NCI-H226 (cell line): ENCODE data around the gene RAD51B.

Source experiments
- DNase-seq: peaks from one replicate; pipeline ENCODE4 v3.0.0-alpha.2; 2015

The RAD51B gene

DNA sequence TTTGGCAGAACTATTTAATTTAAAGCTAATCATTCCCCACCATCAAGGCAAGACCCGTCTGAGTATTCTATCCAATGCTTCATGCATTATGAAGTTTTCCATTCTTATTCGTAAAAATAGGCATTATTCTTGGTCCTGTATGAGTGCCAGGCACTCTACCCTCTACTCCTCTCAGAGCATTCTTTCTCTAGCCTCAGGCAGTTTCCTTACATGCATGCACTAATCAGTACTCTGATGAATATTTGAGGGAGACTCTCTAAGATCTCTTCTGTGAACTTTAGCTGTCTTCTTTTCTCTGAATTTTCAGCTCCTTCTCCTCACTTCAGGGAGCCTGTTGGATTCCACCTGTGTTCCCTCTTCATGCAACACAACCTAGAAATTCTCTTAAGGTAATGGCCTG lies 334.7 kb downstream of the RAD51B start:
- no peak for DNase-seq

DNA sequence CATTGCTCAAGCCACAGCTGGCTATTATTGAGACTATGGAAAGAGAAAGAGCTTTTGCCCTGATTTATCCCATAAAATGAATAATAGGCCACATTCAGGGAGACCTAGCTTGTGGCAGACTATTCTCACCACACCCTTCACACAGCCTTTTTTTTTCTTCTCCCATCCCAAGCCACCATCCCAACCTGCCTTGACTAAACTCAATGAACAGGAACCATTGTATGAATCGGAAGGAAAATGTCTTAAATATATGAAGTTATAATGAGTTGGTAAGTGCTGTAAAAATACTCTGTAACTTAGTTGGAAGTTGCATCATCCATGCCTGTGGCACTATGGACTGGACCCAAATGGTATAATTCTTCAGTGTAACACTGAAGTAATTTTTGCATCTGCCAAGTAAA lies 338.4 kb downstream of the RAD51B start:
- DNase-seq: no peak

DNA sequence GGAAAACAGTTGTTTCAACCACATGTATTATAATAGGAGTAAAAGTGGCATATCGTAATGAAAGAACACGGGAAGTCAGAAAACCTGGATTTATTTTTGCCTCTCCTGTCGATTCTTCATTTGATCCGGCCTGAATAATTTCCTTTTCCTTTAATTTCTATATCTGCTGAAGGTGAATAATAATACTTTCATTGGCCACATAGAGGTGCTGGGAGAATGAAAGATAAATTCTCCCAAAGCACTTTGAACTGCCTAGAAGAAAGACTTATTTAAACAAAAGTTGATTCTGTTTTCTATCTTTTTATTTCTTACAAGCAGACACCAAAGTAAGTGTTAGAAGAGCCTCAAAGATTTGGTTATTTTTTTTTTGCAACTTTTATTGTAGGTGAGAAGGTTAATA lies 339.1 kb downstream of the RAD51B start:
- DNase-seq: no peak

DNA sequence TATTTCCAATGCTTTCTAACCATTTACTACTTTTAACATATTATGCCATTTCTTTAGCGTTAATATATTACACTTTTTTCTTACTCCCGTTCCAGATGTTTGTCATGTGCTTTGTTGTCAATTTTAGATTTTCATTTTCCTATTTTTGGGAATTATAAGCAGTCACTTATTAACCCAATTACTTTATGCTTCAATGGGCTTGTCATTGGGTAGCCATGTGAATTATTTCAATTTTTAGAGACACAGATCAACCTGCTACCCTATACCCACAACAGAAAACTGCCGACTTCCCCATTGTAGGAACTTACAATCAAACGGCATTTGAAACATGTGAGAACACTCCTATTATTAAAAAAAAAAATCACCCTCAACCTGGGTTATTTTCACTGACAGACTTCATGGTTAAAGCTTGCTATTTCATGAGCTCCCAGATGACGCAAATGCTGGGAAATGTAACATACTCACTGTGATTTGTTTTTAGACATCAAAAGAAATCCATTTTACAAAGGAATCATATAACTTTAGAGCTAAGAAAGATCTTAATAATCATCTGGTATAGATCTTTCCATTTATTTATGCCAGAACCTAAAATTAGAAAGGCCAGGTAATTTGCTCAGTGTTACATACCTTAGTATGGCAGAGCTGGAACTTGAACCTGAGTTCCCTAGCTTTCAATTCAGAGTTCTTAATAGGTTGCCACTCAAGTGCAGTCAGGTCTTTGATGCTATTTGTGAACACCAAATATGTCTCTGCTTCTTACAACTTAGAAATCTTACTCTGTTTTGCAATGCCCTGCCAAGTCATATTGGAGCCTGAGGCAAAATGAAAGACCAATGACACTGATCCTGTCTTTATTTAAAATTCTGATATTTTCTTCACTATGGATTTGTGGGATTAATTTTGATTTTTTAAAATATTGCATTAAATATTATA lies 340.4 kb downstream of the RAD51B start:
- no peak for DNase-seq

DNA sequence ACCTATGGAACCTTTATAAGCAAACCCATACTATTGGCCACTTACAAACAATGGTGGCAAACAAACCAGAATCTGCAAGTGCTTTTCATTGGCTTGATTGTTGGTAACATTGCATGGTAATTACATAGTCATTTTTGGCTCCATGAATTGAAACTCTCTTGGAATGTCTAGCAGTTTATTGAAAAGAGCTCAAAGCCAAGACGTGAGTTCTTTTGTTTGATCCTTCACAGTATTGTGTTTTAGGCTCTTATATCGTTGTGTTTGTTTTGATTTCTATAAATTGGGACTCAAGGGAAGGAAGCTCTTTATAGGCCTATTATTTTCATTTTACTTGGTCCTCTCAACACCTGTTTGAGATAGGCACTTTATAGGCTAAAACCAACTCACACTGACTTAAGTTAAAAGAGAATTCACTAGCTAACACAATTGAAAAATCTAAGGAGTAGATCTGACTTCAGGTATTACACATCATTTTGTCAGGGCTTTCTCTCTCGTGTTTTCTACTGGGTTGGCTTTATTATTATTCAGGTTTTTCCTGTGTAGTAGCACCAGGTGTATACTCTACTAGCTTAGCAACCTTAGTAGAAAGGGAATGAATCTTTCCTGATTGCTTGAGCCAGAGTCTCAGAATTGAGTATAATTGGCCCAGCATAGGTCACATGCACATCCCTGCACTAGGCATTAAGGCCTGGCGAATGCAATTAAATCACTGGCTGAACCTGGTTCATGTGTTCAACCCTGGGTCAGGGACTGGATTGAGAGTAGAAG lies 341.4 kb downstream of the RAD51B start:
- DNase-seq: no peak

DNA sequence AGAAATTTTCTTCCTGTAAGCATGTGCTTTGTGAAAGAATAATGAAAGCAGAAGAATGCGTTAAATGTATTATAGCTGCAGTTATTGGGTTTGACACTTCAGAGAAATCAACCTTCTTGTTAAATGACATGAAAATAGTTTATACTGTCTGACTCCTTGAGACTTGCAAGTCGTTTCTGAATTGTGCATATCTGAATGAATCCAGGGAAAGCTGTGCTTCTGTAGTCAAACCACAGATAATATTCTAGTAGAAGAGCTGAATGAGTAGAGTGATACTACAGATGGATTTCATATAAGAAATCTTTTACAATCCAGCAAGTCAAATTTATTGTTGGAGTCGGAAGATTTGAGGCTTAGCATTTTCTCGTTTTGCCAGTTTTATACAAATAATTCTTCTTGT lies 343.3 kb downstream of the RAD51B start:
- no peak for DNase-seq

DNA sequence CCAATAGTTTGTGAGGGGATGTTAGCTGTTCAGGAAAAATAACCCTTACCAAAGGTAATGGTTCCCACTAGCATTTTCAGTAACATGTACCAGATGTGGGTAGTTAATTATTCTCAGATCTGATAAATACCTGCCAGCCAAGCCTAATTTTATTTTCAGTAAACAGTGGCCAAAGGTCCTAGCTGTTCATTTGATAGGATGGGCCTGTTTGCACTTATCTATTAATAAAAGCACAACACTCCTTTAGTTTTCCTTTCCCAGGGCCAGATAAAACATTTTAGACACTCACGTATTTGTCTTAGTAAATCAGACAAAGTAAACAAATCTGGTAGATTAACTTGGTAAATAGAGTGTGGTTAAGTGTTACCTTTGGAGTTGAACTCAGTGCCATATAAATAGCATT lies 345.1 kb downstream of the RAD51B start:
- no peak for DNase-seq

DNA sequence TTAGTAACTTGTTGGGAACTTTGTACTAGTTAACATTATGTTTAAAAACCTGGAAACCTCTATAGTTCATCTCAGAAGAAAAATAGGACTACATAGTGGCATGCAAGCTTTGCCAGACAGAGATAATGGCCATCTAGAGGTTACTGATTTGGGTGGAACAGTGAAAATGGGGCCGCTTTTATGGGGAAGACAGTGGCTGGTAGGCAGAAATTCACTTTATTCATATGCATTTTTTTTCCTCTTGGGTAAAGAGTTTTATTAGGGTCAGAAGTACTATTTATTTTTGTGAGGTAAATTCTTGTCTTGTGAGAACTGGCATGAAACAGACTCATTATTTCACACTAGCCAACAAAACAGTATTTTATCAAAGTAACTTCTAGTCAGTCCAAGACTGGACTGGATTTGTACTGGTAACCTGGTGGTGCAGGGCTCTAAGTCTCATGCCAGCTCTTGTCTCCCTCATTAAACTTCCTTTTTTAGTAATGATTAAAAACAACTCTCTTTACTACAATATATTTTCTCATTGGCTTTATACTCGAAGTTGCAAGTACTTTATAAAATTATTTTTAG lies 345.8 kb downstream of the RAD51B start:
- no peak for DNase-seq

DNA sequence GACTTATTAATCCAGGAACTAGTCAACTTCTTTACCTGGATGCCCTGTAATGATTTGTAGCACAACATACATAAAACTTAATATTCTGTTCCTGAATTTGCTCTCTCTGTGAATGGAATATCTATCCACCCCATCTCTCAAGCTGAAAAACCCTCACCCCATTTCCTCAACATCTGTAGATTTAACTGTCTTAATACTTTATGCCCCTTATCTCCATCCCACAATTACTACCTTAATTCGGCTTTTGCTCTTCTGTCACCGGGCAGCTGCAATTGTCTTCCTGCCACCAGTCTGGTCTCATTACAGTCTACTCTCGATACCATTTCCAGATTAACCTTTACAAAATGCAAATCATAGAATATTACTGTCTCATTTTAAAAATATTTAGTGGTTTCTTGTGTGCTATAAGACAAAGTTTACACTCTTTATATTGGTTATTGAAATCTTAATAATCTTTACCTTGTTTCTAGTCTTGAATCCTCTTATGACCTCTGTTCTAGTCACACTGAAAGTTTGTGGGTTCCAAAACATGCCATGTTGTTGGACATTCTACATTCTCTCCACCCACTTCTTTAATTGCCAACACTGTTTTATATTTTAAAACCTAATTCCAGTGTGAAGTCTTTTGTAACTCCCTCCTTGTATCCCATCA lies 347.3 kb downstream of the RAD51B start:
- DNase-seq: no peak

DNA sequence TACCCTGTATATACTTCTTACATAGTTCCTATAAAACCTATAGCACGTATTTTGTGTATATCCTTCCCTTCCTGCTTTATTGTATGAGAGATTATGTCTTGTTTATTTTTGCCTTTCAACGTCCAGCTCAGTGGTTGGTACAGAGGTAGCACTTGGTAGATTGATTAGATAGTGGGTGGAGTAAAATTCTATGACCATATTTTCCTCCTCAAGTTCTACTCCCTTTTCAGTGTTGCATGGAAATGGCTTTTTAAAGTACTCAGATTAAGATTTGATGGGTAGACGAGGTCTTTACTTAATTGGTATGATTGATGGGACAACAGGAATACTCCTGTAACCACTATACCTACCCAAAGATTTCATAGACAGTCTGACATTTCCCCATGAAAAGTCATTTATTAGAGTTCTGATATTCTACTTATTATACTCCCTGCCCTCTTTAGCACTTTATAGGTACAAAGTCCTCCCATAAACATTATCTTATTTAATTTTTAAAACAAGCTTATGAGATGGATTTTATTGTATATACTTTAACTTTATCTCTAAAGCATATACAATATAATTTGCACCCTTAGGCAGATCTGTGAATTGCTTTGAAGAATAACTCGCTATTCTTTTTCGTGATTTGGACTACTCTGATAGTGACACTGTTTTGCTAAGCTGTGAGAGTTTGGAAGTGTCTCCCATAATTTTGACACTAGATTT lies 348.0 kb downstream of the RAD51B start:
- DNase-seq: no peak

DNA sequence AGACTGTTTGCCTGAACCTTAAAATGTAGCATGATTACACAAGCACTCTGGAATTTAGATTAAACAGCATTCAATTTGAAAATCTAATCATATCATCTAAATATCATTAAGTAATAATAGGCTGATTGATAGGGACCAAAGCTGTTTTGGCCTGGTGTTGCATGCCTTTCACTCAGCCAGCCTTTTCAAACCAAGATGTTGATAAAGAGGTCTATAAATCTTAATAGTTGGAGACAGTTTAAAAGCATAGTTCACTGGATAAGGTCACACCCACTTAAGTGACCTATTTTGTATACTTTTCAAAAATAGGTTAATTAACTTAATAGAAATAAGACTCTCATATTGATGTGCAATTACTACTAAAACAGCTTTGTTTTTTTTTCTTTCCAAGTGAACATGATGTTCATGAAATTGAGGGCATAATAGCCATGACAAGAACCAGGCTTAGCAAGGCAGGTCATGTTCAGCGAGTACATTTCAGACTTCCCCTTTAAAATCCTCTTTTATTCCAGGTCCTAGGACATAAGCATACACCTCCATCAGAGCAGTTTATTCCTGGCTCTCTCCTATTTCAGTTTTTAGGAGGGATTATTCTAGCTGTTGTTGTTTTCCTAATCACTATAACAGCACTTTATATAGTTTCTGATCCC lies 349.0 kb downstream of the RAD51B start:
- no peak for DNase-seq

DNA sequence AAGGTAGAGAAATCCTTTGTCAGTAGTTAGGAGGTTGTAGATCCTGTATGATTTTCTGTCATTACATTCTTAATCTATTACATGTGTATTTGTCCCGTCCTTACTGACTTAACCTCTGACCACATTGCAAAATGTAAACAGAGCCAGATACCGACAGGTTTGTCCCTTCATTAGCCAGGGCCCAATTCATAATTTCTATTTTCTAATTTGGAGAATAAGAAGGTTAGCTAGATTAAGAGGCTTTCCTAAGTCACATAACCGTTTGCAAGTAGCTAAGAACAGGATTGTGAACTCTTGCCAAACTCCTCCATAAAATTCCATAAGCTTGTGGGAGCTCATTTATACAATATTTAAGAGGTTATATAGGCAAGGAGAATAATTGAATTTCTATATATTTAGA lies 352.6 kb downstream of the RAD51B start:
- no peak for DNase-seq

DNA sequence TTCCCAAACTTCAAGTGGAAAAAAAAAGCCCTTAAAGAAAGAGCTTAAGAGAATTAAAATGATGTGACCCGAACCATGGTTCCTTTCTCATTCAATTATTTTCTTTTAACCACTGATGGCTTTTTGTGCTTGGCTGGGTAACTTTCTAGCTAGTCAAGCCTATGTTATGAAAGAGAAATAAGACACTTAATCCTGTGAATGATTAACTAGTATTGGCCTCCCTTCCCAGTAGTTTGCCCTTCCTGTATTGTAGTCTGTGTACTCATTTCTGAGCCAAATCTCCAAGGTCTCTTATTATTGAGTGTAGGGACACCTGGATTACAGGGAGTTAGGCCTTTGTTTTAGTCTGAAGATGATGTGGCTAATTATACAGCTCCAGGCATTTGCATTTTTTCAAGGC lies 353.0 kb downstream of the RAD51B start:
- DNase-seq: no peak

DNA sequence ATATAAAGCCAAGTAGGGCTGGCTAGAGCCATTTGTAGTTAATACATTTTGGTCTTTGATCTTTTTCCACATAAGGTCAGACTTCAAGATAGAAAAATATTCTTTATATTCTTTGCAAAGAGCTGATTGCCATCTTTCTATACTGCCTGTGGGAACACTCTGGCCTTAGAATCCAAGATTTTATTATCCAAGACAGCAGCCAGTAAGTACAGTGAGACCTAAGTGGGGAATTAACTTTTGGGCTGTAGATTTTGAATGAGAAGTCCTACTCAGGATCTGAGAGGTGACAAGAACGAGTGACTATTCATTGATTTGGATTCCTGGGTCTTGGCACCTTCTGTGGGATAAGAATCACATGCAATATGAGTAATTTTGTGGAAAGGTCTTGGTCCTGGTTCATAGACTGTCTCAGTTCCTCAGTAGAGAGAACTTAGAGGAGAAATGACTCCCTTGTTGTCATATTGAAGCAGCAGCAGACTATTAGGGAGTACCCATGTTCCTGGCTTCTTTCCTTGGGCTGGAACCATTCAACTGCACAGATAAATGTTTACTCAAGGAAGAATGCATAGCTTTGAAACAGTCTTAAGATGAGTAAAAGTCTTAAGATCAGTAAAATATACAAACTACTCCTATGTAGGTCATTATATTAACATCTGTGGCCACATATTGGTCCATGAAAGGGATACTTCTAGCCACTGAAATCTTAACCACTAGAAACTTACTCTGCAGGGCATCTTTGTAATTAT lies 353.8 kb downstream of the RAD51B start:
- DNase-seq: no peak

DNA sequence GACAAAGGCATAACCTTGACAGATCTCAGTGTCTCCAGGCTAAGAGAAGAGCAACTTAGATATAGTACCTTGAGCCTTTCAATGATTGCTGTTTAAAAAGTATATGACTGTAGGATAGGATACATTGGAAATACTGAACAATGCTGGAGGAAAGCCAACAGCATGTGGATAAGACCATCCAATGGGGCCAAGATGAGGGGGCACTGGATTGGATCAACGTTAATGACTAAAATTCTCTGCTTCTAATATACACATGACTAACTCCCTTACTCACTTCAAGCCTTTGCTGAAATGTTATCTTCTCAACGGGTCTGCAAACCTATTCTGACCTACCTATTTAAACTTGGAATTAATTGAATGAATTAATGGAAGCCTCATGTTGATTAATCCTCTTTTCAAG lies 354.9 kb downstream of the RAD51B start:
- DNase-seq: no peak

DNA sequence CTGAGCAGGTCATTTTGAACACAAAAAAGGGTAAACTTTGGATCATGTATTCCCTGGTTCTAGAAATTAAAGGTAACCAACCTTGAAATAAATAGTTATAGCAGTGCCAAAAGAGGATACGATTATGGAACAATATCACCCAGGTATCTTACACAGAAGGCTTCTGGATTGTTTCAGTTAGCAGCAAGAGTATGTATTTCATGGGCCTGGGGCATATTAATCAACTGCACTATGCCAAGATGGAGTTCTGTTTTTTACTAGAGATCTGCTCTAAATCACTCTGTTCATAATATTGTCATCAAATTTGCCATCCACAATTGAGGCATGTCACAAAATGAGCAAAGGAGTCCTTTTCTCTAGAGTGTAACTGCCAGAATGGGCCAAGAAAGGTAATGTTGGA lies 357.1 kb downstream of the RAD51B start:
- no peak for DNase-seq

DNA sequence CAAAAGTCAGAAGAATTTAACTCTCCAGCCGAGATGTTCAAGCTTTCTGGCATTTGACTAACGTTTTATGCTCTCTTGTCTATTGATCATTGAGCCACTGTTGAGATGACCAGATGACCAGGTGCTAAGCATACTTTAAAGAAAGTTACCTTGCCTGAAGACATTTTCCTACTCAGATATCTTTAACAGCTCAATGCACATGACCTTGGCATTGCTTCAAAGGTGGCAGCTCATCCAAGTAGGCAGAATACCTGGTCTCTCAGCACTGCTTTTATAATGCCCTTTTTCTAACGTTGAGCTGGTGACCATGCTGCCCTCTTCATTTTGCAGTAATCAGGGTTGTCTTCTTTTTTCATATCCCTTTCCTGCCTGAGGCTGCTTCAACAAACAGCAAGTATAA lies 358.1 kb downstream of the RAD51B start:
- no peak for DNase-seq

DNA sequence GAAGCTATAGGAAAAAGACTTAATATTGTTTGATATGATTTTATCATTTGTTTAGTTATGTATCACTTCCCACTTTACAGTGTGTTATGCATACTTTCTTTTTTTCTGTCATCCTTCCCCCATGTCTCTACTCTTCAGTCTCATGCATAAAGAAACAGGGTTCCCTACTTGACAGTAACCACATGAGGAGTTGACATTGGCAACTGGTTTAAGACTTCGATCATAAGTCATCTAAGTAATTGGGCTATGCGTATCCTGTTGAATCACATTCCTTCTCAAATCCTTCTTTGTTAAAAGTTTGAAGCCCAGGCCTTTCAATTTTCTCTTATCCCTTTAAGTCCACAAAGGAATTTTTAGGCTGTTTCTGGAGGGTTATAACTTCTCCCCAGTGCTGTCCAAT lies 358.7 kb downstream of the RAD51B start:
- DNase-seq: no peak

DNA sequence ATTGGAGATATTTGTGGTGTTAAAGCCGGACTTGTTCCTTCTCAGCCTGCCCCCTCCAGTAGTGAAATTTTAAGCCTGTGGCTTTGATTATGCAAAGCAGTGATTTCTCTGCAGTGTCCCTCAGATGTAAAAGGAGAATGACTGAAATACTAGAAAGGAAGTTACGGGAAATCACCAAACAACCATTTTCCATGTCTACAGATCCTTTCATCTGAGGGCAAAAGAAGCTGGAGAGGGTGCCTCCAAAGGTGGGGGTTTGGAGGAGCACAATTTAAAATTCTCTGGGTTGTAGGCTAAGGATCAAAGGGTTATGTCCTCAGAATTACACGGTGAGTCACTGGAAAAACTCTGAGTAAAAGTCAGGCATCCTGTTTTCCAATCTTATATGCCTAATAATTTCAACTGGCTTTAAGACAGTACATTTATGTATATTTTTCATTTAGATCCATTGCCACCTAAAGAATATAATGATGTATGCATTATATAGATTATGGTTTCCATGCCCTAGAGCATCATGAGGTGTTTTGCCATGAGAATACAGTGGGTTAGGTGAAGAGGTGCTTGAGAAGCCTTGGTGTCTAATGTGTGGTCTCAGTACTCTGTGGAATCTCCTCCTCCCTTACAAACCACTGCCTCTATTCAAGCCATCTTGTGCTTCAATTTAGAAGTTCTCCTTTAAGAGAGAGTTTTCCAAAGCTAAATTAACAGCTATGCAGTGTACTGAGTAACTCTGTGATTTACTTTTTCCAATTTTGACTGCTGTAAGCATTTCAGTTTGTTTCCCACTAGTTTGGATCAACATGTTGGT lies 362.1 kb downstream of the RAD51B start:
- DNase-seq: no peak

DNA sequence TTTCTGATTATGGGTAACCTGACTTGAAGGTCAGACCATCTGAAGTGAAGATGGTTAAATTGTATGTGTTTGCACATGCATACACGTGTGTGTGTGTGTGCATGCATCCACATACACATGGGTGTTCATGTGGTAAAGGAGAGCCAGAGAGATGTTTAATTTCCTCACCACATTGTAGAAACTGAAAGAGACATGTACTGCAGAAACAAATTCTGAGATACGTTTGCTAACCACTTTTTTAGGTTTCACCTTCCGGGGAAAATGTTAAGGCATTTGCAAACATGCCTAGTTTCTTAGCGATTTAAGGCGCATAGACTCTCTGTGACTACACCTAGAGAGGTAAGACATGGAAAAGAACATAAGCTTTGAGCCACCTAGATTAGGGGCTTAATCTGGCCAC lies 362.9 kb downstream of the RAD51B start:
- no peak for DNase-seq
